Erythroblast (primary cell): Measurements from ENCODE around the gene DNAJC1.

Experiments used
- GATA1 ChIP-seq: IDR thresholded peaks from 2 replicates; pipeline ENCODE4 v1.6.1; 2011; ENCODE audit warnings: low read depth, mild to moderate bottlenecking, control low read depth, low read length, moderate library complexity
- POLR2A ChIP-seq: IDR thresholded peaks from 2 replicates; pipeline ENCODE4 v1.6.1; 2011; ENCODE audit warnings: mild to moderate bottlenecking, low read length

- no peak for TF ChIP-seq POLR2A
- no peak for TF ChIP-seq GATA1
Measured at GRCh38 chr10:21888959-21889358, 114.6 kb downstream of the DNAJC1 start.
